ENCODE measurements around the gene INSYN2B.

Gene INSYN2B

GRCh38 chr5:169889572-169889971 lies 90.7 kb downstream of the INSYN2B start:
- no peak for DNase-seq (ENCODE audit: low read depth, low spot score)

GRCh38 chr5:169886677-169887076 lies 93.6 kb downstream of the INSYN2B start:
- no peak for DNase-seq (ENCODE audit: low read depth, low spot score)

GRCh38 chr5:169886033-169886432 lies 94.3 kb downstream of the INSYN2B start:
- DNase-seq (ENCODE audit: low read depth, low spot score): no peak

GRCh38 chr5:169881702-169882303 lies 98.5 kb downstream of the INSYN2B start:
- DNase-seq (ENCODE audit: low read depth, low spot score): no peak

- no peak for DNase-seq (ENCODE audit: low read depth, low spot score)
Observed at GRCh38 chr5:169880785-169881184, 99.5 kb downstream of the INSYN2B start.

GRCh38 chr5:169880012-169880663 lies 100.2 kb downstream of the INSYN2B start:
- no peak for DNase-seq (ENCODE audit: low read depth, low spot score)

- DNase-seq (ENCODE audit: low read depth, low spot score): no peak
Observed at GRCh38 chr5:169876386-169876785, 103.9 kb downstream of the INSYN2B start.

GRCh38 chr5:169875731-169876130 lies 104.6 kb downstream of the INSYN2B start:
- no peak for DNase-seq (ENCODE audit: low read depth, low spot score)

- no peak for DNase-seq (ENCODE audit: low read depth, low spot score)
Observed at GRCh38 chr5:169875091-169875728, 105.1 kb downstream of the INSYN2B start.

- DNase-seq (ENCODE audit: low read depth, low spot score): no peak
Observed at GRCh38 chr5:169874621-169875020, 105.7 kb downstream of the INSYN2B start.

- peak; percentile 67 for DNase-seq (ENCODE audit: low read depth, low spot score)
Observed at GRCh38 chr5:169873642-169874041, 106.7 kb downstream of the INSYN2B start.

GRCh38 chr5:169871826-169872490 lies 108.3 kb downstream of the INSYN2B start:
- no peak for DNase-seq (ENCODE audit: low read depth, low spot score)

GRCh38 chr5:169870211-169870610 lies 110.1 kb downstream of the INSYN2B start:
- DNase-seq (ENCODE audit: low read depth, low spot score): no peak

GRCh38 chr5:169869066-169869465 lies 111.2 kb downstream of the INSYN2B start:
- DNase-seq (ENCODE audit: low read depth, low spot score): no peak

GRCh38 chr5:169867347-169867746 lies 112.9 kb downstream of the INSYN2B start:
- DNase-seq (ENCODE audit: low read depth, low spot score): no peak

GRCh38 chr5:169864483-169864882 lies 115.8 kb downstream of the INSYN2B start:
- DNase-seq (ENCODE audit: low read depth, low spot score): no peak

GRCh38 chr5:169862391-169862811 lies 117.9 kb downstream of the INSYN2B start:
- no peak for DNase-seq (ENCODE audit: low read depth, low spot score)

- no peak for DNase-seq (ENCODE audit: low read depth, low spot score)
Observed at GRCh38 chr5:169861934-169862333, 118.4 kb downstream of the INSYN2B start.

- no peak for DNase-seq (ENCODE audit: low read depth, low spot score)
Observed at GRCh38 chr5:169861433-169861832, 118.9 kb downstream of the INSYN2B start.

GRCh38 chr5:169860585-169860984 lies 119.7 kb downstream of the INSYN2B start:
- no peak for DNase-seq (ENCODE audit: low read depth, low spot score)

GRCh38 chr5:169856571-169856970 lies 123.7 kb downstream of the INSYN2B start:
- peak; percentile 26 for DNase-seq (ENCODE audit: low read depth, low spot score)

GRCh38 chr5:169851321-169851850 lies 128.9 kb downstream of the INSYN2B start:
- no peak for DNase-seq (ENCODE audit: low read depth, low spot score)
